IgD-negative memory B cell (primary cell): ENCODE measurements around the gene ZCCHC14. TPM values are rescaled to one million over a fixed set of nuclear protein-coding genes. Genes with fewer than 3 reads are reported as not detected.
"Not testable (repeated sequence)": the region's sequence is repeated elsewhere in the genome, so short reads cannot be mapped to it uniquely, and the experiment has no call there.

Source experiments
- H3K27ac Mint-ChIP-seq, 3 donors: one replicate each; pipeline ENCODE4 v1.8.0; 2020 to 2022; ENCODE audit warnings: mild to moderate bottlenecking in 3 of 3, mixed read lengths in 3 of 3, moderate library complexity in 1 of 3
- H3K27me3 Mint-ChIP-seq: one replicate; pipeline ENCODE4 v1.8.0; 2021; ENCODE audit warnings: mixed read lengths
- H3K36me3 Mint-ChIP-seq: one replicate; pipeline ENCODE4 v1.8.0; 2020; ENCODE audit warnings: mild to moderate bottlenecking, mixed read lengths
- H3K4me1 Mint-ChIP-seq, 3 donors: one replicate each; pipeline ENCODE4 v1.8.0; 2020 to 2022; ENCODE audit warnings: mixed read lengths in 3 of 3, mild to moderate bottlenecking in 1 of 3
- H3K4me3 Mint-ChIP-seq, 4 donors: one replicate each; pipeline ENCODE4 v1.8.0; 2020 to 2022; ENCODE audit warnings: mild to moderate bottlenecking in 4 of 4, mixed read lengths in 4 of 4, moderate library complexity in 3 of 4
- H3K9me3 Mint-ChIP-seq, 3 donors: one replicate each; pipeline ENCODE4 v1.8.0; 2020 to 2021; ENCODE audit warnings: mixed read lengths in 3 of 3, mild to moderate bottlenecking in 1 of 3
- polyA plus RNA-seq: library from polyadenylated mRNA; unstranded; fragments of 300-500 nt; fragmentation: Illumina TruSeq; gene quantifications from one replicate; pipeline ENCODE4 v1.2.3, GENCODE V29; 2021

ZCCHC14 gene
- polyA plus RNA-seq, 1 donor from 2014 or later: 0.53 TPM

- Mint-ChIP-seq H3K36me3 (peaks cover 2% of the 10 kb centered on the region), H3K27me3 (peaks cover 47% of the 10 kb centered on the region), H3K9me3 (no peaks in the 10 kb centered on the region), H3K4me3 (peak overlapping the region in 3 of 4 donors; percentile 9 to 27 (median 22)), H3K4me1 (peaks cover 14 to 26% (median 15%) of the 10 kb centered on the region in 3 donors), H3K27ac (peak overlapping the region in 1 of 3 donors; percentile 36)
Observed at GRCh38 chr16:87496447-87496801, 3.6 kb upstream of the ZCCHC14 start.

GRCh38 chr16:87495578-87496446 lies 3.0 kb upstream of the ZCCHC14 start:
- Mint-ChIP-seq H3K4me1 (peaks cover 14 to 26% (median 16%) of the 10 kb centered on the region in 3 donors), H3K4me3 (peak overlapping the region in 2 of 4 donors; percentile 27 to 85), H3K27ac (peak overlapping the region in 1 of 3 donors; percentile 89), H3K36me3 (peaks cover 2% of the 10 kb centered on the region), H3K27me3 (peaks cover 48% of the 10 kb centered on the region), H3K9me3 (no peaks in the 10 kb centered on the region)

- Mint-ChIP-seq H3K4me1 (peaks cover 17 to 40% (median 18%) of the 10 kb centered on the region in 3 donors), H3K27me3 (peaks cover 50% of the 10 kb centered on the region), H3K9me3 (no peaks in the 10 kb centered on the region), H3K4me3 (peak overlapping the region; percentile 71 to 91 (median 85)), H3K36me3 (peaks cover 6% of the 10 kb centered on the region), H3K27ac (peak overlapping the region in 2 of 3 donors; percentile 50 to 89)
Observed at GRCh38 chr16:87493608-87494280, 920 bp upstream of the ZCCHC14 start.

GRCh38 chr16:87492291-87492630 lies 563 bp downstream of the ZCCHC14 start:
- no peak overlapping the region for H3K27ac Mint-ChIP-seq
- no peak overlapping the region for H3K4me3 Mint-ChIP-seq

GRCh38 chr16:87491522-87492290 lies 1.1 kb downstream of the ZCCHC14 start:
- no peak overlapping the region for H3K27ac Mint-ChIP-seq
- H3K4me3 Mint-ChIP-seq: peak overlapping the region; percentile 67 to 89 (median 79)
- peaks cover 35% of the 10 kb centered on the region for H3K27me3 Mint-ChIP-seq
- H3K4me1 Mint-ChIP-seq: peaks cover 14 to 33% (median 15%) of the 10 kb centered on the region in 3 donors
- H3K36me3 Mint-ChIP-seq: peaks cover 4% of the 10 kb centered on the region
- H3K9me3 Mint-ChIP-seq: no peaks in the 10 kb centered on the region

More at GRCh38 chr16:87492291-87492630, 563 bp downstream of the ZCCHC14 start:
- H3K36me3 Mint-ChIP-seq: peaks cover 6% of the 10 kb centered on the region
- no peaks in the 10 kb centered on the region for H3K9me3 Mint-ChIP-seq
- peaks cover 40% of the 10 kb centered on the region for H3K27me3 Mint-ChIP-seq
- peaks cover 17 to 34% (median 18%) of the 10 kb centered on the region in 3 donors for H3K4me1 Mint-ChIP-seq

GRCh38 chr16:87490799-87491521 lies 1.9 kb downstream of the ZCCHC14 start:
- Mint-ChIP-seq H3K27ac (peak overlapping the region in 2 of 3 donors; percentile 20 to 91), H3K27me3 (peaks cover 27% of the 10 kb centered on the region), H3K4me3 (peak overlapping the region; percentile 67 to 89 (median 79)), H3K4me1 (peaks cover 8 to 27% (median 8%) of the 10 kb centered on the region in 3 donors)
- not testable (repeated sequence) for H3K9me3 Mint-ChIP-seq, H3K36me3 Mint-ChIP-seq

- no peaks in the 10 kb centered on the region for H3K9me3 Mint-ChIP-seq
- H3K27me3 Mint-ChIP-seq: peaks cover 27% of the 10 kb centered on the region
- H3K4me1 Mint-ChIP-seq: peaks cover 5 to 24% (median 8%) of the 10 kb centered on the region in 3 donors
- H3K4me3 Mint-ChIP-seq: peak overlapping the region; percentile 41 to 89 (median 57)
- peak overlapping the region in 2 of 3 donors; percentile 42 to 91 for H3K27ac Mint-ChIP-seq
- H3K36me3 Mint-ChIP-seq: peaks cover 4% of the 10 kb centered on the region
Observed at GRCh38 chr16:87490096-87490798, 2.6 kb downstream of the ZCCHC14 start.

- H3K36me3 Mint-ChIP-seq: peaks cover 4% of the 10 kb centered on the region
- H3K4me1 Mint-ChIP-seq: peaks cover 5 to 22% (median 8%) of the 10 kb centered on the region in 3 donors
- no peaks in the 10 kb centered on the region for H3K9me3 Mint-ChIP-seq
- peaks cover 25% of the 10 kb centered on the region for H3K27me3 Mint-ChIP-seq
- H3K27ac Mint-ChIP-seq: peak overlapping the region in 1 of 3 donors; percentile 91
- H3K4me3 Mint-ChIP-seq: peak overlapping the region in 1 of 4 donors; percentile 89
Observed at GRCh38 chr16:87489434-87490045, 3.3 kb downstream of the ZCCHC14 start.

- peak overlapping the region in 1 of 4 donors; percentile 89 for H3K4me3 Mint-ChIP-seq
- peaks cover 5 to 18% (median 8%) of the 10 kb centered on the region in 3 donors for H3K4me1 Mint-ChIP-seq
- H3K9me3 Mint-ChIP-seq, H3K36me3 Mint-ChIP-seq: not testable (repeated sequence)
- peaks cover 23% of the 10 kb centered on the region for H3K27me3 Mint-ChIP-seq
- H3K27ac Mint-ChIP-seq: peak overlapping the region in 1 of 3 donors; percentile 91
Observed at GRCh38 chr16:87488960-87489359, 3.9 kb downstream of the ZCCHC14 start.

- H3K9me3 Mint-ChIP-seq: no peaks in the 10 kb centered on the region
- no peak overlapping the region for H3K27ac Mint-ChIP-seq
- H3K27me3 Mint-ChIP-seq: peaks cover 14% of the 10 kb centered on the region
- no peak overlapping the region for H3K4me3 Mint-ChIP-seq
- H3K4me1 Mint-ChIP-seq: peaks cover 3 to 14% (median 4%) of the 10 kb centered on the region in 3 donors
- peaks cover 4% of the 10 kb centered on the region for H3K36me3 Mint-ChIP-seq
Observed at GRCh38 chr16:87487361-87487924, 5.4 kb downstream of the ZCCHC14 start.

- H3K27me3 Mint-ChIP-seq: peaks cover 14% of the 10 kb centered on the region
- H3K36me3 Mint-ChIP-seq: peaks cover 6% of the 10 kb centered on the region
- no peak overlapping the region for H3K27ac Mint-ChIP-seq
- H3K4me1 Mint-ChIP-seq: peaks cover 3 to 14% (median 4%) of the 10 kb centered on the region in 3 donors
- H3K9me3 Mint-ChIP-seq: no peaks in the 10 kb centered on the region
- H3K4me3 Mint-ChIP-seq: peak overlapping the region in 1 of 4 donors; percentile 53
Observed at GRCh38 chr16:87486713-87487247, 6.0 kb downstream of the ZCCHC14 start.

GRCh38 chr16:87486282-87486681 lies 6.5 kb downstream of the ZCCHC14 start:
- peaks cover 13% of the 10 kb centered on the region for H3K27me3 Mint-ChIP-seq
- no peak overlapping the region for H3K4me3 Mint-ChIP-seq
- peaks cover 6% of the 10 kb centered on the region for H3K36me3 Mint-ChIP-seq
- peaks cover 3 to 14% (median 4%) of the 10 kb centered on the region in 3 donors for H3K4me1 Mint-ChIP-seq
- H3K27ac Mint-ChIP-seq: no peak overlapping the region
- H3K9me3 Mint-ChIP-seq: no peaks in the 10 kb centered on the region

- H3K36me3 Mint-ChIP-seq, H3K4me3 Mint-ChIP-seq, H3K9me3 Mint-ChIP-seq, H3K27ac Mint-ChIP-seq: not testable (repeated sequence)
- peaks cover 12% of the 10 kb centered on the region for H3K27me3 Mint-ChIP-seq
- peaks cover 3 to 14% (median 4%) of the 10 kb centered on the region in 3 donors for H3K4me1 Mint-ChIP-seq
Observed at GRCh38 chr16:87485792-87486191, 7.0 kb downstream of the ZCCHC14 start.
